ENCODE results near the gene RILPL2.
"Not testable (repeated sequence)": the region's sequence is repeated elsewhere in the genome, so short reads cannot be mapped to it uniquely, and the experiment has no call there.

RILPL2 gene

GRCh38 chr12:123382684-123383083, 53.8 kb downstream of the RILPL2 start:
- no peaks in the 10 kb centered on the region for H3K27me3 ChIP-seq (ENCODE audit: control insufficient read depth in 1 of 2, insufficient read depth in 1 of 2, low read length in 2 of 2)
- H3K4ac ChIP-seq (ENCODE audit: low read depth in 1 of 2, low read length in 2 of 2), result no peak overlapping the region
- H3K14ac ChIP-seq (ENCODE audit: low read length in 2 of 2), result no peak overlapping the region
- H3K27ac ChIP-seq (ENCODE audit: low read length, poor library complexity, severe bottlenecking), result no peak overlapping the region
- H3K4me1 ChIP-seq (ENCODE audit: control insufficient read depth, insufficient read depth, low read depth, low read length), result peaks cover 7% of the 10 kb centered on the region
- peak overlapping the region in 1 of 2 experiments; percentile 44 for H3K4me3 ChIP-seq (ENCODE audit: insufficient read depth in 1 of 2, low read depth in 1 of 2, low read length in 2 of 2)
- no peak overlapping the region for H2BK15ac ChIP-seq (ENCODE audit: low read depth, poor library complexity, severe bottlenecking)
- no peaks in the 10 kb centered on the region for H3K9me3 ChIP-seq (ENCODE audit: control insufficient read depth, low read length)
- WGBS, result 95% methylated on average over 11 of the region's 14 CpGs
- no peak overlapping the region for H3K23ac ChIP-seq (ENCODE audit: low read length in 2 of 2)
- no peak overlapping the region for H2AFZ ChIP-seq (ENCODE audit: low read depth, low read length)
- H3K79me1 ChIP-seq (replicated peaks; ENCODE audit: low read length, poor library complexity, severe bottlenecking), result peaks cover 15% of the 10 kb centered on the region
- H2AK5ac ChIP-seq (ENCODE audit: low read length, severe bottlenecking), result no peak overlapping the region
- no peak overlapping the region for H3K4me2 ChIP-seq (ENCODE audit: low read length, poor library complexity, severe bottlenecking)
- H4K8ac ChIP-seq (ENCODE audit: low read length), result no peak overlapping the region
- no peaks in the 10 kb centered on the region for H3K36me3 ChIP-seq (ENCODE audit: control insufficient read depth in 1 of 2, insufficient read depth in 2 of 2, low read depth in 1 of 2, low read length in 2 of 2)
- H4K91ac ChIP-seq (ENCODE audit: low read length), result peak overlapping the region; percentile 28
- no peak overlapping the region for H2BK120ac ChIP-seq (ENCODE audit: low read depth, low read length)
- no peak for DNase-seq
- no peak overlapping the region for H3K9ac ChIP-seq (ENCODE audit: low read length)
- H2BK5ac ChIP-seq (ENCODE audit: low read depth, low read length, poor library complexity, severe bottlenecking), result no peak overlapping the region
- H3K18ac ChIP-seq (ENCODE audit: low read depth in 1 of 2, low read length in 2 of 2), result no peak overlapping the region
- peak overlapping the region in 1 of 2 experiments; percentile 63 for H2BK12ac ChIP-seq (ENCODE audit: low read length in 2 of 2)

- Histone ChIP-seq H3K14ac (ENCODE audit: low read length in 2 of 2) (no peak overlapping the region), H3K27ac (ENCODE audit: low read length, poor library complexity, severe bottlenecking) (no peak overlapping the region), H2AFZ (ENCODE audit: low read depth, low read length) (no peak overlapping the region), H3K23ac (ENCODE audit: low read length in 2 of 2) (no peak overlapping the region), H3K4me2 (ENCODE audit: low read length, poor library complexity, severe bottlenecking) (no peak overlapping the region), H3K36me3 (ENCODE audit: control insufficient read depth in 1 of 2, insufficient read depth in 2 of 2, low read depth in 1 of 2, low read length in 2 of 2) (no peaks in the 10 kb centered on the region), H3K79me1 (replicated peaks; ENCODE audit: low read length, poor library complexity, severe bottlenecking) (peaks cover 2% of the 10 kb centered on the region), H3K18ac (ENCODE audit: low read depth in 1 of 2, low read length in 2 of 2) (no peak overlapping the region), H4K8ac (ENCODE audit: low read length) (no peak overlapping the region), H4K91ac (ENCODE audit: low read length) (no peak overlapping the region), H3K9me3 (ENCODE audit: control insufficient read depth, low read length) (no peaks in the 10 kb centered on the region), H2BK12ac (ENCODE audit: low read length in 2 of 2) (no peak overlapping the region), H2AK5ac (ENCODE audit: low read length, severe bottlenecking) (no peak overlapping the region), H3K4me1 (ENCODE audit: control insufficient read depth, insufficient read depth, low read depth, low read length) (peaks cover 2% of the 10 kb centered on the region), H2BK120ac (ENCODE audit: low read depth, low read length) (peak overlapping the region; percentile 58), H3K4me3 (ENCODE audit: insufficient read depth in 1 of 2, low read depth in 1 of 2, low read length in 2 of 2) (no peak overlapping the region), H3K9ac (ENCODE audit: low read length) (no peak overlapping the region), H3K4ac (ENCODE audit: low read depth in 1 of 2, low read length in 2 of 2) (no peak overlapping the region), H3K27me3 (ENCODE audit: control insufficient read depth in 1 of 2, insufficient read depth in 1 of 2, low read length in 2 of 2) (no peaks in the 10 kb centered on the region), H2BK15ac (ENCODE audit: low read depth, poor library complexity, severe bottlenecking) (no peak overlapping the region), H2BK5ac (ENCODE audit: low read depth, low read length, poor library complexity, severe bottlenecking) (no peak overlapping the region)
- 100% methylated on average over 4 of the region's 5 CpGs for WGBS
- no peak for DNase-seq
Measured at GRCh38 chr12:123379391-123379790, 57.1 kb downstream of the RILPL2 start.

- H3K27ac ChIP-seq (ENCODE audit: low read length, poor library complexity, severe bottlenecking); H3K23ac ChIP-seq (ENCODE audit: low read length in 2 of 2); H3K4ac ChIP-seq (ENCODE audit: low read depth in 1 of 2, low read length in 2 of 2); H3K27me3 ChIP-seq (ENCODE audit: control insufficient read depth in 1 of 2, insufficient read depth in 1 of 2, low read length in 2 of 2); H3K14ac ChIP-seq (ENCODE audit: low read length in 2 of 2); H3K4me3 ChIP-seq (ENCODE audit: insufficient read depth in 1 of 2, low read depth in 1 of 2, low read length in 2 of 2); H4K8ac ChIP-seq (ENCODE audit: low read length); DNase-seq; H2AFZ ChIP-seq (ENCODE audit: low read depth, low read length); H2AK5ac ChIP-seq (ENCODE audit: low read length, severe bottlenecking); H4K91ac ChIP-seq (ENCODE audit: low read length); H3K4me1 ChIP-seq (ENCODE audit: control insufficient read depth, insufficient read depth, low read depth, low read length); H3K9me3 ChIP-seq (ENCODE audit: control insufficient read depth, low read length); H3K4me2 ChIP-seq (ENCODE audit: low read length, poor library complexity, severe bottlenecking); H2BK120ac ChIP-seq (ENCODE audit: low read depth, low read length); H2BK15ac ChIP-seq (ENCODE audit: low read depth, poor library complexity, severe bottlenecking); H3K79me1 ChIP-seq (replicated peaks; ENCODE audit: low read length, poor library complexity, severe bottlenecking); H3K18ac ChIP-seq (ENCODE audit: low read depth in 1 of 2, low read length in 2 of 2); H3K36me3 ChIP-seq (ENCODE audit: control insufficient read depth in 1 of 2, insufficient read depth in 2 of 2, low read depth in 1 of 2, low read length in 2 of 2); H2BK5ac ChIP-seq (ENCODE audit: low read depth, low read length, poor library complexity, severe bottlenecking); H2BK12ac ChIP-seq (ENCODE audit: low read length in 2 of 2); H3K9ac ChIP-seq (ENCODE audit: low read length): not testable (repeated sequence)
- WGBS, result 33% methylated on average over 1 of the region's 5 CpGs
Measured at GRCh38 chr12:123372415-123372814, 64.1 kb downstream of the RILPL2 start.

- H2AK5ac ChIP-seq (ENCODE audit: low read length, severe bottlenecking); H3K27ac ChIP-seq (ENCODE audit: low read length, poor library complexity, severe bottlenecking); H2BK12ac ChIP-seq (ENCODE audit: low read length in 2 of 2); H4K8ac ChIP-seq (ENCODE audit: low read length); H3K9ac ChIP-seq (ENCODE audit: low read length); H3K79me1 ChIP-seq (replicated peaks; ENCODE audit: low read length, poor library complexity, severe bottlenecking); H3K4me2 ChIP-seq (ENCODE audit: low read length, poor library complexity, severe bottlenecking); H2BK5ac ChIP-seq (ENCODE audit: low read depth, low read length, poor library complexity, severe bottlenecking); H3K9me3 ChIP-seq (ENCODE audit: control insufficient read depth, low read length); DNase-seq; H4K91ac ChIP-seq (ENCODE audit: low read length); H3K36me3 ChIP-seq (ENCODE audit: control insufficient read depth in 1 of 2, insufficient read depth in 2 of 2, low read depth in 1 of 2, low read length in 2 of 2); H2AFZ ChIP-seq (ENCODE audit: low read depth, low read length); H3K4me3 ChIP-seq (ENCODE audit: insufficient read depth in 1 of 2, low read depth in 1 of 2, low read length in 2 of 2); H2BK120ac ChIP-seq (ENCODE audit: low read depth, low read length); H3K23ac ChIP-seq (ENCODE audit: low read length in 2 of 2); H3K18ac ChIP-seq (ENCODE audit: low read depth in 1 of 2, low read length in 2 of 2); H2BK15ac ChIP-seq (ENCODE audit: low read depth, poor library complexity, severe bottlenecking); H3K4ac ChIP-seq (ENCODE audit: low read depth in 1 of 2, low read length in 2 of 2); H3K4me1 ChIP-seq (ENCODE audit: control insufficient read depth, insufficient read depth, low read depth, low read length); H3K27me3 ChIP-seq (ENCODE audit: control insufficient read depth in 1 of 2, insufficient read depth in 1 of 2, low read length in 2 of 2); H3K14ac ChIP-seq (ENCODE audit: low read length in 2 of 2): not testable (repeated sequence)
- WGBS, result 96% methylated on average over 42 of the region's 48 CpGs
Measured at GRCh38 chr12:123371667-123372368, 64.7 kb downstream of the RILPL2 start.
